ENCODE measurements around the gene SLC35B3.

Gene SLC35B3

GRCh38 chr6:8375916-8376315 lies 59.4 kb downstream of the SLC35B3 start:
- in situ Hi-C loops (cut with HindIII; ENCODE audit: low sequenced_read_pairs): no loop called here
- no peak for DNase-seq (ENCODE audit: low read depth, low spot score)
- H3K4me3 ChIP-seq (ENCODE audit: low read depth, low read length): no peak overlapping the region
- no peak for TF ChIP-seq CTCF (IDR thresholded peaks at IDR 0.05; ENCODE audit: low read depth, low read length)
